ENCODE data around the gene VHLL.

VHLL gene

DNA sequence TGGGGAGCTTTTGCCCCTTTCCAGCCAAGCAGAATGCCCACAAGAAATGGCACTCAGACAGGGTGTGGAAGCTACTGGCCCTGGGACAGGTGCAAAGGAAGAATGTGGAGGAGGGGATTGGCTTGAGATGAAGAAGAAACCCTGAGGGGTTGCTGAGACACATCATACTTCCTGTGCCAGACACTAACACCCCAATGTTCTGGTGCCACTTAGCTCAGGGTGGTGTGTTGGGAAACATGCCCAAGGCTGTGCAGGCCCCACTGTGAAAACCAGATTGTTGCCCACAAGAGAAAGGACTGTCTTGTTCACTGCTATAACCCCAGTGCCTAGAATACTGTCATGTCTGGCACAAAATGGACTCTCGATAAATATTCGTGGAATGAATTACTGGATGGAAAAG, 41.4 kb downstream of the VHLL start:
- no peak for DNase-seq (ENCODE audit: low read depth in 2 of 2)

DNA sequence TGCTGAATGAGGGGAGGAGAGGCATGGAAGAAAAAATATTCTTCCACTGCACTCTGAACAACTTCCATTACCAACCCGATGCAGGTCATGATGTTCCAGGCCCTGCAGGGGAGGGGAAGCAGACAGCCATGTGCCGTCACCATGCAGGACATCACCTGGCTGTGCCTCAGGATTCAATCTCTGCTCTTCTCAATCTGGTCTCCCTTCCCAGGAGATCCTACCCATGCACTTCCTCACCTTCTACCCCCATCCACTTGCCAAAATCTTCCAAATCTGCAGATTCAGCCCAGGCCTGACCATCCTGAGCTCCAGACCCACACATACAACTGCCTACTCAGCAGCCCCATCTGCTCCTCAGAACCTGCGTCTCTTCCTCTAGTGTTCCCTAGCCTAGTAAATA, 45.5 kb downstream of the VHLL start:
- no peak for DNase-seq (ENCODE audit: low read depth in 2 of 2)

DNA sequence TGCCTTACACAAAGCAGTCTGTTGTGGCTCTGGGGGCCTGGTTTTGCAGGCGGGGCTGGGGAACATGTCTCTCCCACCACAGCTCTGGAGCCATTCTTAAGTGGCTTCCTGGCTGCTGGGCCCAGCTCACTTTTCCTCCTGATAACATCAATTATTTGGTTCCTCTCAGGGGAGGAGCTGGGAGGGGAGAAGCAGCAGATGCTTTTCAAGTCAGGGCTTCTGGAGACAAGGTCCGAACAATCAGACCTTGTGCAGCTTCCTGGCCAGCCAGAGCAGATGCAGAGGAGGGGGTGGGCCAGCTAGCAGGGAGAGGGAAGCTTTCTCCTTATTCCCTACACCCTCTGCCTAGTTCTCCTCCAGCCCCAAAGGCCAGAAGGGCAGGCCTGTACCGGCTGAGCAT, 47.6 kb downstream of the VHLL start:
- DNase-seq (ENCODE audit: low read depth in 2 of 2) = no peak

DNA sequence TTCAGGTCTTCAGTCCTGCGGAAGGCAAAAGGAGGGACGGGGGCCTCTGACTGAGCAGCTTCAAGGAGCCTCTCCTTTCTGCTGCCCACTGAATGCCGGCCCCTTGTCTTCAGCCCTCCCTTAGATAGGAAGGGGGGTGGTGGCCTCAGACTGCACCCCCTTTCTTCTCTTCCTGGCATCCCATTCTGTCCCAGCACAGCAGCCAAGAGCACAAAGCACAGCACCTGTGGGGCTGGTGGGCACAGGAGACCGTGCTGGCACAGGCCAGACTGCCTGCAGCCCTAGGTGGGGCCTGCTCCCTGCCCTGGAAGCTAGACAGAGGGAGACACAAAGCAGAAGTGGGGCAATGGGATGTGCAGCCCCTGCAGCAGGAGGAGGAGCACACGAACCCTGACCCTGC, 49.5 kb downstream of the VHLL start:
- DNase-seq (ENCODE audit: low read depth in 2 of 2) = no peak
